Activated CD4-positive, alpha-beta T cell treated with anti-CD3 and anti-CD28 coated beads for 1 hour (primary cell): ENCODE results near the gene RBPJ.
"Not testable (repeated sequence)": the region's sequence is repeated elsewhere in the genome, so short reads cannot be mapped to it uniquely, and the experiment has no call there.

Source experiments
- DNase-seq: peaks from one replicate; pipeline ENCODE4 v3.0.0-alpha.2; 2020

RBPJ gene

GRCh38 chr4:26377328-26378311, 56.8 kb downstream of the RBPJ start:
- no peak for DNase-seq

GRCh38 chr4:26379837-26380236, 59.0 kb downstream of the RBPJ start:
- no peak for DNase-seq

DNA sequence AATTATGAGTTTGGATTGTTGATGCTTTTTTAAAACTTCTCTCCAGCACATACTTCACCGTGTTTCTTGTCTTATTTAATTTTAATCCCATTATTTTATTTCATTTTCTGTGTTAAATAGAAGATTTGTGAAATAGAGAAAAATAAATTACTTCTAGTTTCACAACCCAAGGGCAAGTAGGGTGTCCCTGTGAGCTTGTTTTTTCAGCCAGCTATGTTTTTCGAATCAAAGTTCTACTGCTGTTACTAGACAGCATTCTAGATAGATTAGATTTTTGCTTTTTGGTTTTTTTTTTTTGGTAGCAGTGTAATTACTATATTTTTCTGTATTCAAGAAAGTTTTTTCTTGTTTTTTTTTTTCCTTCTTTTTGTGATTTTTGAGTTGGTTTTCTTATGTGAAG, 59.9 kb downstream of the RBPJ start:
- DNase-seq: no peak

GRCh38 chr4:26384380-26385057, 63.7 kb downstream of the RBPJ start:
- no peak for DNase-seq

DNA sequence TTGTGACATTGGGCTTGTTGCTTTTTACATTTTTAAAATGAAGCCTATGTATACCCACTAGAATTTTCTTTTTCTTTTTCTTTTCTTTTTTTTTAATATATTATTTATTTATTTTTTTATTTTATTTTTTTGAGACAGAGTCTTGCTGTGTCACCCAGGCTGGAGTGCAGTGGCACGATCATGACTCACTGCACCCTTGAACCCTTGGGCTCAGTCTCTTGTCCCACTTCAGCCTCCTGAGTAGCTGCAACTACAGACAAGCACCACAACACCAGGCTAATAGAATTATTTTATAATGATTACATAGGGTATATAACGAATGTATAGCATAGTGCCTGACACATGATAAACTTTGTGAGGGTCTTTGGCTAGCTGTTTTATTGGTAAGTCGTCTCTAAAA, 64.9 kb downstream of the RBPJ start:
- no peak for DNase-seq

DNA sequence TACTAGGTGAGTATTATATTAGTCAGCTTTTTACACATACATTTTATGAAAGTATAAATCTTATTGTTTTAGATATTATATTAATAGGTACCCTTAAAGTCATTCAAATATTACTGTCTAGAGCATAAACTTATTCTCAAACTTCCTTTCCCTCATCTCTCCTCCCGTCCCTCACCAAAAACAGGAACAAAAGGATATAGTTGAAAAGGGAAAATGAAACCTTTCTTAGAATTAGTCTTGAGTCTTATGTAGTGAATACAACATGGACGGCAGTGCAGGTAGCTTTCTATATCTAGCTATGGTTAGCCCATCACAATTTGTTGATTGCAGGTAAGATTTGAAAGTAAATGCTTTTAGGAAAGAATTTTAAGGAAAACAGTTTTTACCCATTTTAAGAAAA, 65.6 kb downstream of the RBPJ start:
- DNase-seq: no peak

- DNase-seq: no peak
These were observed 67.9 kb downstream of the RBPJ start for GRCh38 chr4:26388671-26389070.

GRCh38 chr4:26397086-26397485, 76.3 kb downstream of the RBPJ start:
- DNase-seq: no peak

DNA sequence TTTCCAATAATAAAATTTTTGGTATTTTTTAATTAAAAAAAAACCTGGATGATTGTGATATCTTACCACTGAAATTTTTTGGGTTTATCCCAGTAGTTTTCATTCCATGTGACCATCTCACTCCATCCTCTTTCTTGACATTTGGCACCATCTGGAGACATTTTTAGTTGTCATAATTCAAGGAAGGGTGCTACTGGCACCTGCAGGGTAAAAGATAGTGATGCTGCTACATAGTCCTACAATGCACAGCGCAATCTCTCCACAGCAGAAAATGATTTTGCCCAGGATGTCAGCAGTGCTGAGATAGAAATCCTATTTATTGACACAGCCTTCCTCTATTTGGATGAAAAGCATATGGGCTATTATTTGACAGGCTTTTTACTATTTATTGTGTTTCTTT, 79.3 kb downstream of the RBPJ start:
- DNase-seq: no peak

DNA sequence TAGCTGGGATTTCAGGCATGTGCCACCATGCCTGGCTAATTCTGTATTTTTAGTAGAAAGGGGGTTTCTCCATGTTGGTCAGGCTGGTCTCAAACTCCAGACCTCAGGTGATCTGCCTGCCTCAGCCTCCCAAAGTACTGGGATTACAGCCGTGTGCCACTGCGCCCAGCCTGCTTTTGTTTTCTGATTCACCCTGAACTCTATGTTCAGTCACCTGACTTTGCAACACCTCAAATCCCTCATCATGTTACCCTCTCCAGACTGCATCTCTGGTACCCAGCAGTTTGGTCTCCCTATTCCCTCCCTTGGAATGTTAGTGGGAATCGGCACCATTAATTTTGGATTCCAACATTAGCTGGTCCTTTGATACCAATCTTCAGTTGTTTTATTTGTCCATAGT, 81.2 kb downstream of the RBPJ start:
- not testable (repeated sequence) for DNase-seq

GRCh38 chr4:26402458-26402857, 81.6 kb downstream of the RBPJ start:
- DNase-seq: no peak

DNA sequence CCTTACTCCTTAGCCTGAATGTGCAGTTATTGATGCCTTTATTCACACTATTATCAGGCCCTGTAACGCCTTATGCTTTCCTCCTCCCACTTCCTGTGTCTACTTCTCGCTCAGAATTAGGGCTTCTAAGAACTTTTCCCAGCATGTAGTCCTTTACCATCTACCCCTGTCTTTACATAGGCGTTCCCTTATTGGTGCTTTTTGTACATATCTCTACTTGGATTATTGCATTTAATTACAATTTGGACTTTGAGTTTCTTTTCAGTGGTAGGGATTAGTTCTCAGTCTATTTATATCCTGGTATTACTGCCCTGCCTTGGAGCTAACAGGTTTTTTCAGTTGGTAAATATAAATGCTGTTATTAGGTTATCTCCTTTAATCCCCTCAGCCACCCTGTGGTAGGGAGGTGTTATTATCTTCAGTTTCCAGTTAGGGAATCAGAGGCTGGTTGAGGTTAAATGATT, 84.0 kb downstream of the RBPJ start:
- DNase-seq: no peak

- DNase-seq: no peak
These were observed 85.6 kb downstream of the RBPJ start for GRCh38 chr4:26406346-26406975.

- no peak for DNase-seq
These were observed 86.7 kb downstream of the RBPJ start for GRCh38 chr4:26407476-26407875.

GRCh38 chr4:26410385-26411293, 89.8 kb downstream of the RBPJ start:
- DNase-seq: no peak

DNA sequence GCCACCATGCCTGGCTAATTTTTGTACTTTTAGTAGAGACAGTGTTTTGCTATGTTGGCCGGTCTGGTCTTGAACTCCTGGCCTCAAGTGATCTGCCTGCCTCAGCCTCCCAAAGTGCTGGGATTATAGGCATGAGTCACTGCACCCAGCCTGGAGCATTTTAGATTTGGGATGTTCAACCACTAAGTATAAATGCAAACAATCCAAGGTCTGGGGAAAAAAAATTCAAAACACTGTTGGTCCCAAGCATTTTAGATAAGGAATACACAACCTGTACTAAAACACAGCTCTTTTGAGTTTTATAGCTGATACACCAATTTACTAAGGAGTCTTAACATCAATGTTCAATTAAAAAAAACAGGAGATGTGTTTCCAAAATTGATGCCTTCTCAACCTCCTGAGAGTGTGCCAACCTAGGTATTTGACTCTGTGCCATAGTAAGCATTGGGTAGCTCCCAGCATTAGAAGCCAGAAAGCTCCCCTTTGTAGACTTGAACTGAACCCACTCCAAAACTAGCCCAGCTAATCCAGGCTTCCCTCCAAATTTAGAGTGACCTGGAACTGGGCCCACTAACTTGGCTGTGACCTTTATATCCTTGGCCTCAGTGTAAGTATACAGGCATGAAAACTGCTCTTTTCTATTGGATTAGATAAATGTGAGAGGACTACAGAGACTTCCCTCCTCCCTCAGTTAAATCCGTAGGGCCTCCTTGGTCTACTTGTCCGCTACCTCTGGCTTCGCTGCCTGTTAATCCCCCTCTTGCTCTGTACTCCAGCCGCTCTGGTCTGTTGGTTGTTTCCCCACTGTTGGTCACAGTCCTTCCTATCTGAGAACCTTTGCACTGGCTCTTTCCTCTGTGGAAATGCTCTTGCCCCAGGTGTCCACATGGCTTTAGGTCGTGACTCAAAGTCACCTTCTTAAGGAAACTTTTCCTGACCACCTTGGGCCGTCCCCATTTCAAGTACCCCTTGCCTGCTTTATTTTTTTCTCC, 91.9 kb downstream of the RBPJ start:
- no peak for DNase-seq

GRCh38 chr4:26413582-26413981, 92.8 kb downstream of the RBPJ start:
- no peak for DNase-seq

DNA sequence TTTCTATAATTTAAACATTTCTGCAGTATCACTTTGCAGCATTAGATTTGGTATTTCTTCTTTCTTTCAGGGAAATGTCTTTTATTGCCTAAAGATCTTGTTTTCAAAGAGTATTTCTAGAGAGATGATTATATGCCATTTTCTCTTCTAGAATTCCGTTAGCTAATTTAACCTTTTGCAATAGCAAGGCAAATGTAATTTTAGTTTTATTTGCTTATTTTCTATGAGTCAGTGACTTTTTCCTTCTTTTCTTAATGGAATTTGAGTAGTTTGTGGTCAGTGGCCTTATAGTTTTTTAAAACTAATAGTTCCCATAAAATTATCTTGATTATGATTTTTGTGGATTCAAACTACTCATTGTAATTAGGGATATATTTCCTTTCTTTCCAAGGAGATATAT, 97.3 kb downstream of the RBPJ start:
- no peak for DNase-seq

DNA sequence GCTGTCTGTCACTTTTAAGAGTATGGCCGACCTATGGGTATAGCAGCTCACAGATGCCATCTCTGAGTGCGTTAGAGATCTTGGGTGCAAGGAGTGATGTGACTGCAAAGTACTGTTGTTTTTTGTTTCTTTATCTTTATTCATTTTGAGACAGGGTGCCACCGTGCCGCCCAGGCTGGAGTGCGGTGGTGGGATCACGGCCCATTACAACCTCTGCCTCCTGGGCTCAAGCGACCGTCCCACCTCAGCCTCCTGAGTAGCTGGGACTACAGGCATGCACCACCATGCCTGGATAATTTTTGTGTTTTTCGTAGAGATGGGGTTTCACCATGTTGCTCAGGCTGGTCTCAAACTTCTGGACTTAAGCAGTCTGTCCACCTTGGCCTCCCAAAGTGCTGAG, 98.0 kb downstream of the RBPJ start:
- DNase-seq: no peak

DNA sequence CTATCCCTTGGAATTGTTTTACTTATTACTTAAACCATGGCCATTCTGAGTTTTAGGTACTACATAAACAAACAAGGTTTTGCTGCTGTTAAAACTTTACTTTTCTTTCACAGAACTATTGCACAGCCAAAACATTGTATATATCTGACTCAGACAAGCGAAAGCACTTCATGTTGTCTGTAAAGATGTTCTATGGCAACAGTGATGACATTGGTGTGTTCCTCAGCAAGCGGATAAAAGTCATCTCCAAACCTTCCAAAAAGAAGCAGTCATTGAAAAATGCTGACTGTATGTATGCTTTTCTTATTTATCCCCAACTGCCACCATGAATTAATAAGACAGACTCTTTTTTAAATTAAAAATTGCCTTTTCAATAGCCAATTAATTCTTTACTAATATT, 99.6 kb downstream of the RBPJ start:
- no peak for DNase-seq

DNA sequence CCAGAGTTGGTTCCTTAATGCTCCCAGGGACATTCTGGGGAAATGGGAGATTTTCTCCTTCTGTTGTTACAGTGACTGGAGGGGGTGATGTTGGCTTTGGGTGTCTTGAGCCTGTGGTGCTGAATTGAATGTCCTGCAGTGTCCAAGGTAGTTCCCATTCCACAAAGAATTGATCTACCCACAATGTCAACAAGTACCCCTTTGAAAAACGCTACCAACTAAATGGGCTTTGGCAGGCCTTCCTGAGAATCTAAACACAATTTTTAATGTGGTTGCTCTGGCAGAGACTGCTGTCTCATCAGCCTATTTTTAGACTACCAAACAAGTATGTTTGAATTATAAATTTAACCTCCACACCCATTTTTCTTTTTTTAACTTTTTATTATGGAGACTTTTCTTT, 100.1 kb downstream of the RBPJ start:
- DNase-seq: no peak
